Right atrium auricular region (tissue), 2 donors: Measurements from ENCODE around the gene ANKRD34B. TPM values are rescaled to one million over a fixed set of nuclear protein-coding genes. Genes with fewer than 3 reads are reported as not detected.

ENCODE experiments used
- DNase-seq: peaks from one replicate; pipeline ENCODE4 v3.0.0-alpha.2; 2019; ENCODE audit warnings: low spot score
- H3K27ac ChIP-seq, 2 donors: fragments of 200-600 bp; sonication (generic); 1 replicate in 1 of 2; 2 replicates in 1 of 2; pipeline ENCODE4 v1.5.1; 2016 to 2019
- H3K27me3 ChIP-seq, 2 donors: fragments of 200-600 bp; sonication (generic); one replicate each; pipeline versions ENCODE4 v1.5.1 to v1.6.0; 2017 to 2019
- H3K36me3 ChIP-seq: fragments of 200-600 bp; sonication (generic); one replicate; pipeline ENCODE4 v1.5.1; 2016
- H3K4me1 ChIP-seq, 2 donors: fragments of 200-600 bp; sonication (generic); one replicate each; pipeline versions ENCODE4 v1.5.1 to v1.6.0; 2017 to 2019
- H3K4me3 ChIP-seq, 2 donors: fragments of 200-600 bp; sonication (generic); 1 replicate in 1 of 2; 2 replicates in 1 of 2; pipeline ENCODE4 v1.5.1; 2017 to 2019; ENCODE audit warnings: mild to moderate bottlenecking in 1 of 2, moderate library complexity in 1 of 2
- H3K9me3 ChIP-seq, 2 donors: fragments of 200-600 bp; sonication (generic); one replicate each; pipeline ENCODE4 v1.5.1; 2019
- total RNA-seq, 2 donors: library from RNA; depleted of rRNA; stranded (reverse); fragments of >200 nt; gene quantifications; one replicate each; pipeline ENCODE4 v1.1.0, GENCODE V29; 2016
- TF ChIP-seq, protein P1 (sequence below), 2 donors: fragments of 200-600 bp; sonication (generic); IDR thresholded peaks; one replicate each; pipeline ENCODE4 v1.5.1; 2019; ENCODE audit warnings: antibody characterized with exemption in 2 of 2

ANKRD34B gene
- total RNA-seq, 2 donors from 2014 or later, result not detected

DNA sequence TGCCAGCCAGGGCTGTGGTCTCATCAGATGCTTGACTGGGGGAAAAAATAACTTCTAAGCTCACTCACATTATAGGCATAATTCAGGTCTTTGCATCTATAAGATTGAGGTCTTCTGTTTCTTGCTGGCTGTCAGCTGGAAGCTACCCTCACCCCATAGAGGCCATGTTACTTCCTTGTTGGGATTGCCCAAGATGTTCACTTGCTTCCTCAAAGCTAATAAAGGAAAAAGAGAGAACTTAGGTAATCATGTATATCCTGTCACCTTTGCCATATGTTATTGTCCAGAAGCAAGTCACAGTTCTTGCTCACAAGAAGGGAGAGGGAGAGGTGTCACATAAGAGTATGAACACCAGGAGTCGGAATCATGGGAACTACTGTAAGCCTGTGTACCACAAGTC, 38.7 kb upstream of the ANKRD34B start:
- TF ChIP-seq, protein P1, sequence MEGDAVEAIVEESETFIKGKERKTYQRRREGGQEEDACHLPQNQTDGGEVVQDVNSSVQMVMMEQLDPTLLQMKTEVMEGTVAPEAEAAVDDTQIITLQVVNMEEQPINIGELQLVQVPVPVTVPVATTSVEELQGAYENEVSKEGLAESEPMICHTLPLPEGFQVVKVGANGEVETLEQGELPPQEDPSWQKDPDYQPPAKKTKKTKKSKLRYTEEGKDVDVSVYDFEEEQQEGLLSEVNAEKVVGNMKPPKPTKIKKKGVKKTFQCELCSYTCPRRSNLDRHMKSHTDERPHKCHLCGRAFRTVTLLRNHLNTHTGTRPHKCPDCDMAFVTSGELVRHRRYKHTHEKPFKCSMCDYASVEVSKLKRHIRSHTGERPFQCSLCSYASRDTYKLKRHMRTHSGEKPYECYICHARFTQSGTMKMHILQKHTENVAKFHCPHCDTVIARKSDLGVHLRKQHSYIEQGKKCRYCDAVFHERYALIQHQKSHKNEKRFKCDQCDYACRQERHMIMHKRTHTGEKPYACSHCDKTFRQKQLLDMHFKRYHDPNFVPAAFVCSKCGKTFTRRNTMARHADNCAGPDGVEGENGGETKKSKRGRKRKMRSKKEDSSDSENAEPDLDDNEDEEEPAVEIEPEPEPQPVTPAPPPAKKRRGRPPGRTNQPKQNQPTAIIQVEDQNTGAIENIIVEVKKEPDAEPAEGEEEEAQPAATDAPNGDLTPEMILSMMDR (IDR thresholded peaks at IDR 0.05), result no peak
- H3K9me3 ChIP-seq, result peaks cover 2 to 8% of the 10 kb centered on the region in 2 donors
- no peak overlapping the region for H3K27ac ChIP-seq
- DNase-seq, result no peak
- H3K27me3 ChIP-seq, result no peaks in the 10 kb centered on the region
- H3K4me1 ChIP-seq, result no peaks in the 10 kb centered on the region
- no peaks in the 10 kb centered on the region for H3K36me3 ChIP-seq
- H3K4me3 ChIP-seq, result no peak overlapping the region

DNA sequence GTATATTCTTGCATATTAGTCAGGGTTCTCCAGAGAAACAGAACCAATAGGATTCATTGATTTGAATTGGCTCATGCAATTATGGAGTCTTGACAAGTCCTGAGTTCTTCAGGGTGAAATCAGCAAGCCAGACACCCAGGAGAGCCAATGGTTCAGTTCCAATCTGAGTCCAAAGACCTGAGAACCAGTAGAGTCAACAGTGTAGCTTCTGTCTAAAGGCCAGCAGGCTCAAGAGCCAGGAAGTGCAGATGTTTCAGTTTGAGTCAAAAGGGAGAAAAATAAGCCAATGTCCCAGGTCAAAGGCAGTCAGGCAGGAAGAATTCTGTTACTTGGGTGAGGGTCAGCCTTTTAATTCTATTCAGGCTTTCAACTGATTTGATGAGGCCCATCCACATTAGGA, 37.8 kb upstream of the ANKRD34B start:
- no peaks in the 10 kb centered on the region for H3K36me3 ChIP-seq
- H3K27me3 ChIP-seq, result no peaks in the 10 kb centered on the region
- no peak overlapping the region for H3K4me3 ChIP-seq
- H3K9me3 ChIP-seq, result peaks cover 2 to 8% of the 10 kb centered on the region in 2 donors
- no peak overlapping the region for H3K27ac ChIP-seq
- DNase-seq, result no peak
- TF ChIP-seq, protein P1 (IDR thresholded peaks at IDR 0.05), result no peak
- no peaks in the 10 kb centered on the region for H3K4me1 ChIP-seq

DNA sequence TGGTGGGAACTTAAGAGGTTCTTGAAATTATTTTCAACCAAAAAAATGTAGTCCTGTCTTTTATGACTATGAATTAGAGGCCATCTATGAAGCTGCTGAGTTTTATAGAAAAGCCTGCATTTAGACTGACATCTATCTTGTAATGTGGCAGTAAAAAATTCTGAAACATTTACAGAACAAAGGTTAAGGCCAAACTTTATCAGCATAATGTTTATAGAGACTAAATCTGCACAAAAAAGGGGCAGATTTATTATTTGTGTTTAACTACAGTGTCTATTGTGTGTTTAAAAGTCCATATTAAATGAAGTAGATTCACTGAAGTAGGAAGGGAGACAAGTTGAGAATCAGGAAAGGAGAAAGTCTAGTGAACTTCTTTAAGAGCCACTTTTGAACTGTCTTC, 37.3 kb upstream of the ANKRD34B start:
- H3K4me1 ChIP-seq, result no peaks in the 10 kb centered on the region
- no peak overlapping the region for H3K27ac ChIP-seq
- H3K36me3 ChIP-seq, result no peaks in the 10 kb centered on the region
- TF ChIP-seq, protein P1 (IDR thresholded peaks at IDR 0.05), result no peak
- no peaks in the 10 kb centered on the region for H3K27me3 ChIP-seq
- peaks cover 2 to 8% of the 10 kb centered on the region in 2 donors for H3K9me3 ChIP-seq
- no peak for DNase-seq
- no peak overlapping the region for H3K4me3 ChIP-seq

DNA sequence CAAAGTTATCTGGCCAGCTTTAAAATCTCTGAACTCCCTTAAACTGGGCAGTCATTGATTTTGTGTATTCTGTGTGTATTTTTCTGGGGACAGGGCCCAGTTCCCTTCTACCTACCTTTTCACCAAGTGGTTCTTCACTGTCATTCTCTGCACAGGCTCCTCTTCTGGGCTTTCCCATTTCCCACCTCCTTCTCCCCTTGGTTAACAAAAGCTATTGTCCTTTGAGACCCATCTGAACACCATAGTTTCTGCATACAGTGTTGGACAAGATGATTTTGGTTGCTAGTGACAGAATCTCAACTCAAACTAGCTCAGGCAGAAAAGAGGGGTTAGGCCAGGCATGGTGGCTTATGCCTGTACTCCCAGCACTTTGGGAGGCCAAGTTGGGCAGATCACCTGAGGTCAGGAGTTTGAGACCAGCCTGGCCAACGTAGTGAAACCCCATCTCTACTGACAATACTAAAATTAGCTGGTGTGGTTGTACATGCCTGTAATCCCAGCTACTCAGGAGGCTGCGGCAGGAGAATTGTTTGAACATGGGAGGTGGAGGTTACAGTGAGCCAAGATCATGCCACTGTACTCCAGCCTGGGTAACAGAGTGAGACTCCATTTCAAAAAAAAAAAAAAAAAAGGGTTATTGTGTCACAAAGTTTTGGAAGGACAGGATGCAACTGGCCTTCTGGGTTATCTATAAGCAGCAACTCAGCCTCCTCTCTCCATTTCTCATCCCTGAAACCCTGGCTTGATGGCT, 31.0 kb upstream of the ANKRD34B start:
- Histone ChIP-seq H3K27ac (no peak overlapping the region), H3K36me3 (no peaks in the 10 kb centered on the region), H3K4me1 (no peaks in the 10 kb centered on the region), H3K9me3 (no peaks in the 10 kb centered on the region), H3K4me3 (no peak overlapping the region), H3K27me3 (no peaks in the 10 kb centered on the region)
- DNase-seq, result no peak
- TF ChIP-seq, protein P1 (IDR thresholded peaks at IDR 0.05), result no peak

DNA sequence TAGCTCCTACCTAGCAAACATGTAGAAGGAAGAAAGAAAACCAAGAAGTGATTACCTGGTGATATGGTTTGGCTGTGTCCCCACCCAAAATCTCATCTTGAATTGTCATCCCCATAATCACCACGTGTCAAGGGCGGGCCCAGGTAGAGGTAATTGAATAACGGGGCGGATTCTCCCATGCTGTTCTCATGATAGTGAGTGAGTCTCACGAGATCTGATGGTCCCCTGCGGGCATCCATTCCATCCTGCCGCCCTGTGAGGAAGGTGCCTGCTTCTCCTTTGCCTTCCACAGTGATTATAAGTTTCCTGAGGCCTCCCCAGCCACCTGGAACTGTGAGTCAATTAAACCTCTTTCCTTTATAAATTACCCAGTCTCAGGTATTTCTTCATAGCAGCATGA, 27.4 kb upstream of the ANKRD34B start:
- TF ChIP-seq, protein P1 (IDR thresholded peaks at IDR 0.05), result no peak
- Histone ChIP-seq H3K4me3 (no peak overlapping the region), H3K27ac (no peak overlapping the region), H3K36me3 (no peaks in the 10 kb centered on the region), H3K4me1 (no peaks in the 10 kb centered on the region), H3K27me3 (no peaks in the 10 kb centered on the region), H3K9me3 (no peaks in the 10 kb centered on the region)
- no peak for DNase-seq

DNA sequence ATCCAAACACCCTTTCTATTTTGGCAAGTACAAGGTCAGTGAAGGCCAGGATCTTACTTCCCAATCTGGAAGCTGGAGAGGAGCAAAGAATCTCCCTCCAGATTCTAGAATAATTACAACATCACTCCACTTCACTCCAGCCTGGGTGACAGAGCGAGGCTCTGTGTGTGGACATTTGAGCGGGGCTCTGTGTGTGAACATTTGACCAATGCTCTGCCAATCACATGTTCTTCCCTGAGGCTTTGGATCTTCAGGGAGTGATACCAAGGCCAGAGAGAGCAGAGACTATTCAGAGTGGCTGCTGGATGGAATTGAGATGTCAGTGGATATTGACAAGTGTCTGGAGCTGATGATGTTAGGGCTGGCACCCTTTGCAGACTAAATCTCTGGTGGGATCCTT, 24.7 kb upstream of the ANKRD34B start:
- H3K4me1 ChIP-seq, result no peaks in the 10 kb centered on the region
- no peak overlapping the region for H3K27ac ChIP-seq
- no peak overlapping the region for H3K4me3 ChIP-seq
- DNase-seq, result no peak
- TF ChIP-seq, protein P1 (IDR thresholded peaks at IDR 0.05), result no peak
- H3K9me3 ChIP-seq, result no peaks in the 10 kb centered on the region
- H3K27me3 ChIP-seq, result no peaks in the 10 kb centered on the region
- H3K36me3 ChIP-seq, result no peaks in the 10 kb centered on the region
